Measurements from ENCODE around the gene EIF2A.
"Not testable (repeated sequence)": the region's sequence is repeated elsewhere in the genome, so short reads cannot be mapped to it uniquely, and the experiment has no call there.

Gene EIF2A

GRCh38 chr3:150546226-150547044 lies at the start of gene EIF2A, which contains the start of gene SERP1:
EIF2A (plus strand) TSS chr3:150546787; CDS start chr3:150546803, 16 bp downstream.
SERP1 (minus strand) TSS chr3:150546496; CDS start chr3:150546135, 361 bp downstream.
- in situ Hi-C loops (cut with HindIII; ENCODE audit: low sequenced_read_pairs) = no loop called here

- in situ Hi-C loops (cut with HindIII; ENCODE audit: low sequenced_read_pairs) = loop anchor here (5.0 kb wide), 1 partner anchor 246 kb away; no protein-coding TSS in a partner anchor
Observed at GRCh38 chr3:150497956-150498355, 48.6 kb upstream of the EIF2A start.

GRCh38 chr3:150500960-150501359 lies 45.6 kb upstream of the EIF2A start:
- in situ Hi-C loops (cut with HindIII; ENCODE audit: low sequenced_read_pairs) = not testable (repeated sequence)

GRCh38 chr3:150503402-150504099 lies 43.0 kb upstream of the EIF2A start:
- in situ Hi-C loops (cut with HindIII; ENCODE audit: low sequenced_read_pairs) = no loop called here

- in situ Hi-C loops (cut with HindIII; ENCODE audit: low sequenced_read_pairs) = no loop called here
Observed at GRCh38 chr3:150504483-150504882, 42.1 kb upstream of the EIF2A start.

GRCh38 chr3:150508401-150508800 lies 38.2 kb upstream of the EIF2A start:
- in situ Hi-C loops (cut with HindIII; ENCODE audit: low sequenced_read_pairs) = no loop called here

- in situ Hi-C loops (cut with HindIII; ENCODE audit: low sequenced_read_pairs) = no loop called here
Observed at GRCh38 chr3:150509780-150510179, 36.8 kb upstream of the EIF2A start.

GRCh38 chr3:150511122-150511821 lies 35.3 kb upstream of the EIF2A start:
- in situ Hi-C loops (cut with HindIII; ENCODE audit: low sequenced_read_pairs) = no loop called here

GRCh38 chr3:150515210-150515609 lies 31.4 kb upstream of the EIF2A start:
- in situ Hi-C loops (cut with HindIII; ENCODE audit: low sequenced_read_pairs) = no loop called here

GRCh38 chr3:150519026-150519425 lies 27.6 kb upstream of the EIF2A start:
- in situ Hi-C loops (cut with HindIII; ENCODE audit: low sequenced_read_pairs) = no loop called here

GRCh38 chr3:150520408-150520807 lies 26.2 kb upstream of the EIF2A start:
- in situ Hi-C loops (cut with HindIII; ENCODE audit: low sequenced_read_pairs) = no loop called here

- in situ Hi-C loops (cut with HindIII; ENCODE audit: low sequenced_read_pairs) = no loop called here
Observed at GRCh38 chr3:150521463-150521862, 25.1 kb upstream of the EIF2A start.

- in situ Hi-C loops (cut with HindIII; ENCODE audit: low sequenced_read_pairs) = no loop called here
Observed at GRCh38 chr3:150523538-150523937, 23.0 kb upstream of the EIF2A start.

- in situ Hi-C loops (cut with HindIII; ENCODE audit: low sequenced_read_pairs) = no loop called here
Observed at GRCh38 chr3:150527464-150528255, 18.9 kb upstream of the EIF2A start.

- in situ Hi-C loops (cut with HindIII; ENCODE audit: low sequenced_read_pairs) = no loop called here
Observed at GRCh38 chr3:150528354-150528797, 18.2 kb upstream of the EIF2A start.

- in situ Hi-C loops (cut with HindIII; ENCODE audit: low sequenced_read_pairs) = no loop called here
Observed at GRCh38 chr3:150531775-150532174, 14.8 kb upstream of the EIF2A start.

GRCh38 chr3:150535204-150535603 lies 11.4 kb upstream of the EIF2A start:
- in situ Hi-C loops (cut with HindIII; ENCODE audit: low sequenced_read_pairs) = no loop called here

GRCh38 chr3:150538324-150539208 lies 8.0 kb upstream of the EIF2A start:
- in situ Hi-C loops (cut with HindIII; ENCODE audit: low sequenced_read_pairs) = no loop called here

- in situ Hi-C loops (cut with HindIII; ENCODE audit: low sequenced_read_pairs) = no loop called here
Observed at GRCh38 chr3:150540297-150540696, 6.3 kb upstream of the EIF2A start.

GRCh38 chr3:150540991-150541390 lies 5.6 kb upstream of the EIF2A start:
- in situ Hi-C loops (cut with HindIII; ENCODE audit: low sequenced_read_pairs) = no loop called here
